HS-5 (cell line): ENCODE data around the gene CTNNA2.

Source experiments
- DNase-seq: peaks from one replicate; pipeline ENCODE4 v3.0.0-alpha.2; 2012; ENCODE audit warnings: low read depth

The CTNNA2 gene

GRCh38 chr2:80489717-80490116 lies 976.9 kb downstream of the CTNNA2 start:
- DNase-seq = peak; percentile 82

DNA sequence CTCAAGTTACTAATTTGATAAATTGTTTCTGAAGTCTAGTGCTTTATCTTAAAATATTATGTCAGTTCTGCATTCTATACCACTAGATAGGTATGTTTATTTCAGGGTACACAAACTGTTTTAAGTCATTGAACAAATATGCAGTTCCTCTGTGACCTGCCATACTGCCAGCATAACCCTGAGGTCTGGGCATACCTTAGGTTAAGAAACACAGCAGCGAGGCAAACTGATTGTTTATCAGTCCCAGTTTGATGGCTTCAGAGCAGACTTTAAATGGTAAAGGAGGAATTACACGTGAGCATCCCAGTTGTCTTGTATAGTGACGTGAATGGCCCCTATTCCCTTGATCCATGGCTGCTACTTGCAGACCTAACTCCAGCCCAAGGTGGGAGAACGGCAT lies 978.1 kb downstream of the CTNNA2 start:
- no peak for DNase-seq

DNA sequence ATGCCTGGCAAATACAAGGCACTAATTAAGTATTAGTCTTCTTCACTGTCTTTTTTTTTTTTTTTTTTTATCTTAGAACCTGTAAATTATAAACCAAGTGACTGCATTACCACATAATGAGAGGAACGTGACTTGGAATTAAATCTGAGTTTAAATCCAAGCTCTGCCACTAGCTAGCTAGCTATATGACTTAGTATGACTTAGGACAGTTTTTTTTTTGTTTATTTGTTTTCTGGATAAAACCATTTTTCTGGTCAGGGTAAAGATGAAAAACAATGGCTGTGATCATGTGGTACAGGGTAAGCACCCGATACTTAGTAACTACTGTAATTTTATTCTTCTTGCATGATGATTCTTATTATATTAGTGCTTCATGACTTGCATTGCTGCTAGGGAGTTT lies 983.5 kb downstream of the CTNNA2 start:
- no peak for DNase-seq

DNA sequence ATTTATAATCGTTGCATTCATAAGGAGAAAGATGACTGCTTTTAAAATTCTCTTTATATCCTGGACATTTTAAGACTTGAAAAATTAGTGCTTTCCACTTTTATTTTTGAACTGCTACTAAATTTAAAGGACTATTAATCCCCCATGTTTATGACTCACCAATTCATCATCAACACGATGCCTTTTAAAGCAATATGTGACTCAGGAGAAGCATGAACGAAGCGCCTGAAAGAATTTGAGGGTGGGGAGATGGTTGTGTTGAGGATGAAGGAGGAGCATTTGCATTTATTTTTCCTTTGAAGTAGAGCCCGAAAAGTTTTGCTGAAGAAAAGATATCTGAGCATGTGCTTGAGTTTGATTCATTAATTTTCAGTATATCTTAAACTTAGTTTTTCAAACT lies 983.9 kb downstream of the CTNNA2 start:
- DNase-seq = peak; percentile 74

DNA sequence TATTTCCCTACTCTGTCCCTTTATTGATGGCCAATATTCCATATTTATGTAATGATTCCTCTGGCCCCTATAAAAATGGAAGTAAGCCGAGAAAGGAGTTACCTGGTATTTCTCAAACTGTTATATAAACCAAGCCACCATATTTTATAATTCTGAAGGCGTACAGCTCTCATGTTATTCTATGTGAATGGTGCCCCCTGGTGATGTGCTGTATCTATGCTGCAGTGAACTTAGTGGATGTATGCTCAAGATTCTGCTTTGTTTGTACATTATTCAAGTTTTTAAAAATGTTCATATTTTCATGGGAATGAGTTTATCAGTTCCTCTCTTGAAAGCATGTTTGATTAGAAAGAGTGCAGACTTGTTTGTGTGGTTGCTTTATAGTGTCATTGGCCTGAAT lies 986.2 kb downstream of the CTNNA2 start:
- DNase-seq = no peak

- DNase-seq = no peak
Observed at GRCh38 chr2:80501874-80502624, 989.2 kb downstream of the CTNNA2 start.

- no peak for DNase-seq
Observed at GRCh38 chr2:80506563-80506962, 993.7 kb downstream of the CTNNA2 start.

DNA sequence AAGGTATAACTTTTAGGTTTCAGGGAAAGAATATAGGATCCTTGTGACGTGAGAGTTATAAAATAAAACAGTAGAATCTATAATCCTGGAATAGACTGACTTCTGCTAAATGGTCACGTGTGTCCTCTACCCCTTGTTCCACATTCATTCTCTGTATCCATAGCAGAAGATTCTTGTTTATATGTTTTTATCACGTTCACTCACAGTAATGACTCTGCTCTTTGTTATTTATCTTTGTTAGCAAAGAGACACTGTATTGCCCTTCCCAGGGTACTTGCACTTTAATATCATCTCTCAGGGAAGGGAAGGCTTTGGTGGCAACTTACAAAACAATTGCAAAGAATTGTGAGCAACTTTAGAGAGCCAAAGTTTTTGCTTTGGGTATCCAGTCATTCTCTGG lies 997.9 kb downstream of the CTNNA2 start:
- no peak for DNase-seq

- DNase-seq = no peak
Observed at GRCh38 chr2:80515964-80516363, 1003.1 kb downstream of the CTNNA2 start.

DNA sequence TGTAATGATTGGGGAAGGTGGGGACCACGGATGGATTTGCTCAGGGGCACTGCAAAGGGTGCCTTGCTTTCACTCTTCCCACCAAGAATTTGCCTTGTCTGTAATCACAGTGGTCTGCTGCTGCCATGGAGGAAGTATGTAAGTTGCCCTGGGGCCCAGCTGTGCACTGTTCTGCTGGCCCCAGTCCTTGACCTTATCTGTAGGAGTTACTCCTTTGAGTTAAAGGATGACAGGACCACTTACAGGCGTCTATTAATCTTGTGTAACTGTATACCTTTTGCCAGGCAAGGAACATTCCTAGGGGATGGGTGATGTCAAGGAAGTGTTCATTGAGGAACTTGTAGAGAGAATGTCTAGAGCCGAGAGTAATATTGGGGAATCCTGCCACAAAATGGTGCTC lies 1004.5 kb downstream of the CTNNA2 start:
- DNase-seq = no peak

- no peak for DNase-seq
Observed at GRCh38 chr2:80519121-80519643, 1006.3 kb downstream of the CTNNA2 start.

DNA sequence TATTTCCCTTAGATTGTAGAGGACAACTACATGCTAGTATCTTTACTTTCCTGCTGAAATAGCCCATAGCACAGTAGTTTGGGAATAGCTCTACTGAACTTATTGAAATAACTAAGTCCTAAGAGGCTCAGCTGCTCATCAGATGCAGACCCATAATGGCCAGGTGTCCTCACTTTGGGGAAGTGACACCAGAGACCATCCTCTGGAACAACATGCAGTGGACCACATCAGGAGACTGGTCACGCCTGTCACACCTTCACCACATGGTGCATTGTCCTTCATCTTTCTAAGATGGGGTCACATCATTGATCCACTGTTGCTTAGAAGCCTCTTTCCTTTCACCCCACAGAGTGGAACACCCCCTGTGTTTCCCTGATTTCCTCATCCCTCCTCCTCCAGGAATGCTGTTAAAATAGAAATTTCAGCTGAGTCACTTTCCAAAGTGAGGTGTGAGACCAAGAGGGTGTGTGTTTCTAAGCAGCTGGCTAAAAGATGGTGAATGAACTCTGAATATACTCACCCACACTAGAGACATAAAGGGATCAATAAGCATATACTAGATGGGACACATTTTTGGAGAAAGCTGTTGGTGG lies 1006.9 kb downstream of the CTNNA2 start:
- peak; percentile 22 for DNase-seq

GRCh38 chr2:80525152-80525551 lies 1012.3 kb downstream of the CTNNA2 start:
- no peak for DNase-seq

GRCh38 chr2:80527119-80527518 lies 1014.3 kb downstream of the CTNNA2 start:
- no peak for DNase-seq

- DNase-seq = no peak
Observed at GRCh38 chr2:80529466-80530165, 1016.8 kb downstream of the CTNNA2 start.

GRCh38 chr2:80530442-80531064 lies 1017.7 kb downstream of the CTNNA2 start:
- no peak for DNase-seq

GRCh38 chr2:80531319-80531718 lies 1018.5 kb downstream of the CTNNA2 start:
- DNase-seq = no peak

DNA sequence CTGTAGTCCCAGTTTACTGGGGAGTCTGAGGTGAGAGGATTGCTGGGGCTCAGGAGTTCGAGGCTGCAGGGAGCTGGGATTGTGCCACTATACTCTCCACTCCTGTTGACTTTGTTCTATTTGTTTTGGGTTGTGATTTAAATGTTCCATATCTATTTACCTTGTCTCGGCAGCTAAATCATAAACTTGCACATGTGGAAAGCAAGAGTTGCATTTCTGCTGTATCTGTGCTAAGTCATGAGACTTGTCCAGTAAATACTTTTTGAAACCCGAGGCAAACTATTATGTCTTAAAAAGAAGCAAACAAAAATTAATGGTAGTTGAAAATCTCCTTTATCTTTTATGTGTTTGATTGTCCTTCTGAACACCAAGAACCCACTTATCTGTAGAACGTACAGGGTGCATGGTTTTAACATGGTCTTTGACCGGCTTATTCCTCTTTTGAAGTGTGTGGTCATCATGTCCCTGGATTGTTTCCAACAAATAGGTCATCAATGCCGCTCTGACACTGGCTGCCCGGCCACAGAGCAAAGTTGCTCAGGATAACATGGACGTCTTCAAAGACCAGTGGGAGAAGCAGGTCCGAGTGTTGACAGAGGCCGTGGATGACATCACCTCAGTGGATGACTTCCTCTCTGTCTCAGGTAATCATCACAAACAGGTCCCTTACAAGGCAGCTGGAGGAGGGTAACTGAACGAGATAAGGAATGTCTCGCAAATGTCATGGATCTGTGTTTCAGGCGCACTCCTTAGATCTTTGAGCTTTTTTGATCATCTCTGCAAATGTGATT lies 1032.8 kb downstream of the CTNNA2 start:
- DNase-seq = no peak

- no peak for DNase-seq
Observed at GRCh38 chr2:80546766-80547165, 1033.9 kb downstream of the CTNNA2 start.

GRCh38 chr2:80547344-80547743 lies 1034.5 kb downstream of the CTNNA2 start:
- DNase-seq = no peak

DNA sequence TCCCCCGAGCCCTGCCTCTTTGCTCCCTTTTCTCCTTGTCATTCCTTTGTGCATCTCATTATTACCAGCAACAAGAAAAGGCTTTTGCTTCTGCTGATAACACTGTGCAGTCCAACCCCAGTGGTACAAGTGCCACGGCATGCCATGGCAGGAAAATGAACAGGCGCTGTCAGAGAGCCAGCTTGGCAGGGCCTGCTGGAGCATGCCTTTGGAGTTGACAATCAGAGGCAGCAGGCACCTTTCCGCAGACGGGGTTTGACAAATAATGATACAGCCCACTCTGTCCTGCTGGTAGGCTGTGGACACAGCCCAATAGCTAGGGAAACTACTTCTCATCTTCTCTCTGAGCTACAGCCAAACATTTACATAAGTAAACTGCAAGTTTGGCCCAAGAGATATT lies 1035.6 kb downstream of the CTNNA2 start:
- DNase-seq = no peak

DNA sequence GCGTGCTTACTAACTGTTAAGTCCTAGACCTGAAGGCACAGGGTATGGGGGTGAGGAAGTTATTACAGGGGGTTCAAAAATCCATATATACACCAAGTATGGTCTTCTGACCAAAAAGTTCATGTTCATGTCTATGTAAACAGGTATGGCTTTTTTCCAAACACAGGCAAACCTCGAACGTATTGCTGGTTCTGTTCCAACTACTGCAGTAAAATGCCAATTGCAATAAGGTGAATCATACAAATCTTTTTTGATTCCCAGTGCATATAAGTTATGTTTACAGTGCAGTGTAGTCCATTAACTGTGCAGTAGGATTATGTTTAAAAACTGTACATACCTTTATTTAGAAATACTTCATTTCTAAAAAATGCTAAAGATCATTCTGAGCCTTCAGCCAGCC lies 1037.0 kb downstream of the CTNNA2 start:
- no peak for DNase-seq
